ENCODE measurements around the gene PCA3. TPM values are rescaled to one million over a fixed set of nuclear protein-coding genes. Genes with fewer than 3 reads are reported as not detected.

The PCA3 gene
- total RNA-seq, 1 experiment from 2014 or later: not detected

DNA sequence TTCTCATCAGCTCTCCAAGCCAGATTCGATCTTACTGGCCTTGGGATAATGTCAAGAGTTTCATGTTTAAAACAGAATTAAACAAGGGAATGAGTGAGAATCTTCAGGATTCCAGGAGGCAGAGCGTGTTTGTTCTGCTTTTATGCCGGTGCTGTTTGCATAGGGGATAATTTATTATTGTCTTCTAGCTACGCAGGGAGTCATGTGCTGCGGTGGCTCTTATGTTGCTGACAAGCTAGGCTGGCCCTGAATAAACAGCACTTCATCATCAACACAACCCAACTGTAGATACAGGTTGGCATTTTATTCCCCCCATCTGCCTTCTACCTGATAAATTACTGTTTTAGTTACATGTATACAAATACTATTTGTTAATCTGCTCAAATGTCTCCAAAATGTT lies 47.1 kb upstream of the PCA3 start:
- TF ChIP-seq, protein P1, sequence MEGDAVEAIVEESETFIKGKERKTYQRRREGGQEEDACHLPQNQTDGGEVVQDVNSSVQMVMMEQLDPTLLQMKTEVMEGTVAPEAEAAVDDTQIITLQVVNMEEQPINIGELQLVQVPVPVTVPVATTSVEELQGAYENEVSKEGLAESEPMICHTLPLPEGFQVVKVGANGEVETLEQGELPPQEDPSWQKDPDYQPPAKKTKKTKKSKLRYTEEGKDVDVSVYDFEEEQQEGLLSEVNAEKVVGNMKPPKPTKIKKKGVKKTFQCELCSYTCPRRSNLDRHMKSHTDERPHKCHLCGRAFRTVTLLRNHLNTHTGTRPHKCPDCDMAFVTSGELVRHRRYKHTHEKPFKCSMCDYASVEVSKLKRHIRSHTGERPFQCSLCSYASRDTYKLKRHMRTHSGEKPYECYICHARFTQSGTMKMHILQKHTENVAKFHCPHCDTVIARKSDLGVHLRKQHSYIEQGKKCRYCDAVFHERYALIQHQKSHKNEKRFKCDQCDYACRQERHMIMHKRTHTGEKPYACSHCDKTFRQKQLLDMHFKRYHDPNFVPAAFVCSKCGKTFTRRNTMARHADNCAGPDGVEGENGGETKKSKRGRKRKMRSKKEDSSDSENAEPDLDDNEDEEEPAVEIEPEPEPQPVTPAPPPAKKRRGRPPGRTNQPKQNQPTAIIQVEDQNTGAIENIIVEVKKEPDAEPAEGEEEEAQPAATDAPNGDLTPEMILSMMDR (IDR thresholded peaks at IDR 0.05): no peak
- TF ChIP-seq, protein P2, sequence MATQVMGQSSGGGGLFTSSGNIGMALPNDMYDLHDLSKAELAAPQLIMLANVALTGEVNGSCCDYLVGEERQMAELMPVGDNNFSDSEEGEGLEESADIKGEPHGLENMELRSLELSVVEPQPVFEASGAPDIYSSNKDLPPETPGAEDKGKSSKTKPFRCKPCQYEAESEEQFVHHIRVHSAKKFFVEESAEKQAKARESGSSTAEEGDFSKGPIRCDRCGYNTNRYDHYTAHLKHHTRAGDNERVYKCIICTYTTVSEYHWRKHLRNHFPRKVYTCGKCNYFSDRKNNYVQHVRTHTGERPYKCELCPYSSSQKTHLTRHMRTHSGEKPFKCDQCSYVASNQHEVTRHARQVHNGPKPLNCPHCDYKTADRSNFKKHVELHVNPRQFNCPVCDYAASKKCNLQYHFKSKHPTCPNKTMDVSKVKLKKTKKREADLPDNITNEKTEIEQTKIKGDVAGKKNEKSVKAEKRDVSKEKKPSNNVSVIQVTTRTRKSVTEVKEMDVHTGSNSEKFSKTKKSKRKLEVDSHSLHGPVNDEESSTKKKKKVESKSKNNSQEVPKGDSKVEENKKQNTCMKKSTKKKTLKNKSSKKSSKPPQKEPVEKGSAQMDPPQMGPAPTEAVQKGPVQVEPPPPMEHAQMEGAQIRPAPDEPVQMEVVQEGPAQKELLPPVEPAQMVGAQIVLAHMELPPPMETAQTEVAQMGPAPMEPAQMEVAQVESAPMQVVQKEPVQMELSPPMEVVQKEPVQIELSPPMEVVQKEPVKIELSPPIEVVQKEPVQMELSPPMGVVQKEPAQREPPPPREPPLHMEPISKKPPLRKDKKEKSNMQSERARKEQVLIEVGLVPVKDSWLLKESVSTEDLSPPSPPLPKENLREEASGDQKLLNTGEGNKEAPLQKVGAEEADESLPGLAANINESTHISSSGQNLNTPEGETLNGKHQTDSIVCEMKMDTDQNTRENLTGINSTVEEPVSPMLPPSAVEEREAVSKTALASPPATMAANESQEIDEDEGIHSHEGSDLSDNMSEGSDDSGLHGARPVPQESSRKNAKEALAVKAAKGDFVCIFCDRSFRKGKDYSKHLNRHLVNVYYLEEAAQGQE (IDR thresholded peaks at IDR 0.05; ENCODE audit: insufficient read depth in 1 of 2, low read depth in 2 of 2, low read length in 1 of 2): no peak
- no peak for TF ChIP-seq POLR2AphosphoS5 (IDR thresholded peaks at IDR 0.05; ENCODE audit: low read depth, low read length)
- TF ChIP-seq TCF7L2 (IDR thresholded peaks at IDR 0.05; ENCODE audit: low read depth, low read length): no peak
- TF ChIP-seq SIN3A (IDR thresholded peaks at IDR 0.05; ENCODE audit: borderline replicate concordance, insufficient read depth, low read depth, low read length): no peak
- ATAC-seq (no peak), DNase-seq (ENCODE audit: low read depth, low spot score) (no peak)
- intact Hi-C loops (cut with micrococcal nuclease; ENCODE audit: unreplicated experiment) (no loop called here), in situ Hi-C loops (cut with HindIII; ENCODE audit: low pct_unique_long_range_greater_than_20kb, low sequenced_read_pairs) (no loop called here)
- no peak overlapping the region for H3K4me3 ChIP-seq (ENCODE audit: low read depth in 2 of 2, low read length in 2 of 2)
- no peaks in the 10 kb centered on the region for H3K4me1 ChIP-seq (ENCODE audit: control insufficient read depth, insufficient read depth, low read length)
- CTCF ChIA-PET: no interaction called here
- no peaks in the 10 kb centered on the region for H3K9me3 ChIP-seq (ENCODE audit: control insufficient read depth, insufficient read depth, low read depth, low read length)
- no peak overlapping the region for H3K27ac ChIP-seq (ENCODE audit: low read length)
- H3K36me3 ChIP-seq (ENCODE audit: control insufficient read depth, insufficient read depth, low read length): no peaks in the 10 kb centered on the region
- no TSS peak for BruUV-seq (replicated peaks)
- no peaks in the 10 kb centered on the region for H3K27me3 ChIP-seq (ENCODE audit: control insufficient read depth, insufficient read depth, low read length)
- POLR2A ChIA-PET: no interaction called here

DNA sequence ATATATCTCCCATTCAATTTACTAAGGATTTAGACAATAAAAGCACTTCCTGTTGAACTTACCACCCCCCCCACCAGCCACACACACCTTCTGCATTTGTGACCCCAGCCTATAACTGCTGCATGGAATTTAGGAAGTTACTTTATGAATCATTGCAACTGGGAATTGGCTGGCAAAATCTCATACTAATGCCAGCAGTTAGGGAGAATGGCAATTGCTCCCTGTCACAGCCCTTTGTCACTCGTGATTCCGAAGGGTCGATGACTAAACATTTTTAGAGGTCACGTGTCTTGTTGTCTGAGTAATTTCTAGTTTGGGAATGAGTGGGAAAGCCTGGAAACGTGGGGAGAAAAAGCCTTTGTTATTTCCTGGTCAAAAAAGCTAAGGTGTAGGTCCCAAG lies 46.6 kb upstream of the PCA3 start:
- ChIA-PET POLR2A (no interaction called here), CTCF (interaction anchor here (0.7 kb wide), 1 partner anchor 49 kb away, joined by 3 read pairs; no protein-coding TSS in a partner anchor)
- no peaks in the 10 kb centered on the region for H3K36me3 ChIP-seq (ENCODE audit: control insufficient read depth, insufficient read depth, low read length)
- H3K27ac ChIP-seq (ENCODE audit: low read length): no peak overlapping the region
- TF ChIP-seq SIN3A (IDR thresholded peaks at IDR 0.05; ENCODE audit: borderline replicate concordance, insufficient read depth, low read depth, low read length) (no peak), POLR2AphosphoS5 (IDR thresholded peaks at IDR 0.05; ENCODE audit: low read depth, low read length) (no peak), TCF7L2 (IDR thresholded peaks at IDR 0.05; ENCODE audit: low read depth, low read length) (no peak)
- TF ChIP-seq, protein P1 (IDR thresholded peaks at IDR 0.05): no peak
- TF ChIP-seq, protein P2 (IDR thresholded peaks at IDR 0.05; ENCODE audit: insufficient read depth in 1 of 2, low read depth in 2 of 2, low read length in 1 of 2): no peak
- DNase-seq (ENCODE audit: low read depth, low spot score) (no peak), ATAC-seq (no peak)
- BruUV-seq (replicated peaks): no TSS peak
- in situ Hi-C loops (cut with HindIII; ENCODE audit: low pct_unique_long_range_greater_than_20kb, low sequenced_read_pairs) (no loop called here), intact Hi-C loops (cut with micrococcal nuclease; ENCODE audit: unreplicated experiment) (no loop called here)
- no peaks in the 10 kb centered on the region for H3K27me3 ChIP-seq (ENCODE audit: control insufficient read depth, insufficient read depth, low read length)
- H3K4me3 ChIP-seq (ENCODE audit: low read depth in 2 of 2, low read length in 2 of 2): no peak overlapping the region
- no peaks in the 10 kb centered on the region for H3K4me1 ChIP-seq (ENCODE audit: control insufficient read depth, insufficient read depth, low read length)
- no peaks in the 10 kb centered on the region for H3K9me3 ChIP-seq (ENCODE audit: control insufficient read depth, insufficient read depth, low read depth, low read length)

Data from Panc1 (cell line).